HEK293 (cell line): ENCODE measurements around the gene HRC.

Experiments used
- CTCF ChIA-PET: fragments of 350-600 bp; formaldehyde crosslinking; extraction: SDS; loops from one replicate; lab custom pipeline; 2021; ENCODE audit warnings: antibody characterized with exemption; lab: Yijun Ruan, JAX
- POLR2A ChIA-PET: fragments of 300-600 bp; formaldehyde crosslinking; extraction: SDS; loops from one replicate; lab custom pipeline; 2020; ENCODE audit warnings: antibody characterized with exemption, inconsistent platforms; lab: Yijun Ruan, JAX
- H3K27ac ChIP-seq: fragments of 200-500 bp; sonication (Bioruptor generic); 2 replicates; pipeline ENCODE4 v1.5.1; 2014; ENCODE audit warnings: low read depth, low read length, control low read depth, inconsistent platforms; ENCODE audit errors: extremely low read depth
- H3K36me3 ChIP-seq, 2 experiments: fragments of 200-500 bp in 1 of 2; sonication (Bioruptor generic) in 1 of 2; 1 replicate in 1 of 2; 2 replicates in 1 of 2; pipeline ENCODE4 v1.5.1; 2014 to 2017; ENCODE audit warnings: inconsistent platforms in 2 of 2, low read length in 2 of 2; ENCODE audit not compliant: control insufficient read depth in 2 of 2, insufficient read depth in 1 of 2
- H3K4me1 ChIP-seq: fragments of 200-500 bp; sonication (Bioruptor generic); 2 replicates; pipeline ENCODE4 v1.5.1; 2014; ENCODE audit warnings: mild to moderate bottlenecking, low read length, inconsistent platforms; ENCODE audit not compliant: control insufficient read depth, insufficient read depth
- H3K4me3 ChIP-seq: 2 replicates; pipeline ENCODE4 v1.5.1; 2011; ENCODE audit warnings: low read depth, mild to moderate bottlenecking, control low read depth, low read length, moderate library complexity
- H3K9me3 ChIP-seq: fragments of 200-500 bp; sonication (Bioruptor generic); 2 replicates; pipeline ENCODE4 v1.5.1; 2014; ENCODE audit warnings: low read depth, low read length, inconsistent platforms; ENCODE audit not compliant: control insufficient read depth, insufficient read depth
- BCL11B ChIP-seq: fragments of 450-650 bp; formaldehyde crosslinking; IDR thresholded peaks from 2 replicates; pipeline ENCODE4 v1.5.1; 2016; ENCODE audit warnings: low read depth, missing biosample characterization, missing genetic modification characterization
- GFI1B ChIP-seq: fragments of 450-650 bp; formaldehyde crosslinking; IDR thresholded peaks from 2 replicates; pipeline ENCODE4 v1.5.1; 2016; ENCODE audit warnings: missing biosample characterization, missing genetic modification characterization
- MYNN ChIP-seq: fragments of 450-650 bp; formaldehyde crosslinking; IDR thresholded peaks from 2 replicates; pipeline ENCODE4 v1.5.1; 2016; ENCODE audit warnings: missing biosample characterization, missing genetic modification characterization, borderline replicate concordance
- SCRT2 ChIP-seq: fragments of 450-650 bp; formaldehyde crosslinking; IDR thresholded peaks from 2 replicates; pipeline ENCODE4 v1.5.1; 2016; ENCODE audit warnings: missing biosample characterization, missing genetic modification characterization
- ZIC2 ChIP-seq: fragments of 450-650 bp; formaldehyde crosslinking; IDR thresholded peaks from 2 replicates; pipeline ENCODE4 v1.5.1; 2016; ENCODE audit warnings: missing biosample characterization, missing genetic modification characterization
- ZNF132 ChIP-seq: fragments of 450-650 bp; formaldehyde crosslinking; IDR thresholded peaks from 2 replicates; pipeline ENCODE4 v1.5.1; 2017; ENCODE audit warnings: missing biosample characterization, missing genetic modification characterization, borderline replicate concordance
- ZNF544 ChIP-seq: fragments of 450-650 bp; formaldehyde crosslinking; IDR thresholded peaks from 2 replicates; pipeline ENCODE4 v1.5.0; 2017; ENCODE audit warnings: missing biosample characterization, missing genetic modification characterization
- ZNF624 ChIP-seq: fragments of 450-650 bp; formaldehyde crosslinking; IDR thresholded peaks from 2 replicates; pipeline ENCODE4 v1.5.1; 2017; ENCODE audit warnings: missing biosample characterization, missing genetic modification characterization
- ZNF654 ChIP-seq: fragments of 450-650 bp; formaldehyde crosslinking; IDR thresholded peaks from 2 replicates; pipeline ENCODE4 v1.5.1; 2016; ENCODE audit warnings: low read depth, missing biosample characterization, missing genetic modification characterization
- ZSCAN16 ChIP-seq: fragments of 450-650 bp; formaldehyde crosslinking; IDR thresholded peaks from 2 replicates; pipeline ENCODE4 v1.5.1; 2016; ENCODE audit warnings: missing biosample characterization, missing genetic modification characterization
- TF ChIP-seq, protein P1 (sequence below): fragments of 450-650 bp; formaldehyde crosslinking; IDR thresholded peaks from 2 replicates; pipeline ENCODE4 v1.5.1; 2016; ENCODE audit warnings: missing biosample characterization, missing genetic modification characterization
- TF ChIP-seq, protein P2 (sequence below): fragments of 450-650 bp; formaldehyde crosslinking; IDR thresholded peaks from 2 replicates; pipeline ENCODE4 v1.5.1; 2016; ENCODE audit warnings: missing biosample characterization, missing genetic modification characterization, borderline replicate concordance
- TF ChIP-seq, protein P3 (sequence below): sonication (generic); formaldehyde crosslinking; IDR thresholded peaks from 2 replicates; pipeline ENCODE4 v1.8.1; 2022; ENCODE audit warnings: mild to moderate bottlenecking, moderate library complexity, missing genetic modification reagents

The HRC gene

DNA sequence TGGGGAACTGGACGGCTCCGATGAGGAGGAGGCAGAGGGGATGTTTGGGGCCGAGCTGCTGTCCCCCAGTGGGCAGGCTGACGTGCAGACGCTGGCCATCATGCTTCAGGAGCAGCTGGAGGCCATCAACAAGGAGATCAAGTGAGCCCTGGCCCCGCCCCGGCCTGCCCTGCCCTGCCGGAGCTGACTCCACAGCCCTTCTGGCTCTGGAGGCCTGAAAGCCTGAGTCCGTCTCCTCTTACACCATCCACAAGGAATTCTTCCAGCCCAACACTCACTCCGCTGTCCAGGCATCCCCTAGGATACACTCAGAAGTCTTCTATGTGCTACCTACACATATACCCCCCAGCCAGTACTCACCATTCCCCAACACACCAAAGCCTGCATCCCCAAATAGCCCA is 18.4 kb downstream of the HRC start:
- no peak for TF ChIP-seq ZIC2 (tag by site-specific recombination)
- TF ChIP-seq ZNF624 = no peak
- no peak for TF ChIP-seq MYNN (tag by site-specific recombination)
- TF ChIP-seq, protein P1, sequence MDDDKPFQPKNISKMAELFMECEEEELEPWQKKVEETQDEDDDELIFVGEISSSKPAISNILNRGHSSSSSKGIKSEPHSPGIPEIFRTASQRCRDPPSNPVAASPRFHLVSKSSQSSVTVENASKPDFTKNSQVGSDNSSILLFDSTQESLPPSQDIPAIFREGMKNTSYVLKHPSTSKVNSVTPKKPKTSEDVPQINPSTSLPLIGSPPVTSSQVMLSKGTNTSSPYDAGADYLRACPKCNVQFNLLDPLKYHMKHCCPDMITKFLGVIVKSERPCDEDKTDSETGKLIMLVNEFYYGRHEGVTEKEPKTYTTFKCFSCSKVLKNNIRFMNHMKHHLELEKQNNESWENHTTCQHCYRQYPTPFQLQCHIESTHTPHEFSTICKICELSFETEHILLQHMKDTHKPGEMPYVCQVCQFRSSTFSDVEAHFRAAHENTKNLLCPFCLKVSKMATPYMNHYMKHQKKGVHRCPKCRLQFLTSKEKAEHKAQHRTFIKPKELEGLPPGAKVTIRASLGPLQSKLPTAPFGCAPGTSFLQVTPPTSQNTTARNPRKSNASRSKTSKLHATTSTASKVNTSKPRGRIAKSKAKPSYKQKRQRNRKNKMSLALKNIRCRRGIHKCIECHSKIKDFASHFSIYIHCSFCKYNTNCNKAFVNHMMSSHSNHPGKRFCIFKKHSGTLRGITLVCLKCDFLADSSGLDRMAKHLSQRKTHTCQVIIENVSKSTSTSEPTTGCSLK (tag by site-specific recombination) = no peak
- TF ChIP-seq BCL11B (tag by site-specific recombination) = no peak
- no peak for TF ChIP-seq ZNF132
- no peak for TF ChIP-seq ZNF544
- TF ChIP-seq, protein P2, sequence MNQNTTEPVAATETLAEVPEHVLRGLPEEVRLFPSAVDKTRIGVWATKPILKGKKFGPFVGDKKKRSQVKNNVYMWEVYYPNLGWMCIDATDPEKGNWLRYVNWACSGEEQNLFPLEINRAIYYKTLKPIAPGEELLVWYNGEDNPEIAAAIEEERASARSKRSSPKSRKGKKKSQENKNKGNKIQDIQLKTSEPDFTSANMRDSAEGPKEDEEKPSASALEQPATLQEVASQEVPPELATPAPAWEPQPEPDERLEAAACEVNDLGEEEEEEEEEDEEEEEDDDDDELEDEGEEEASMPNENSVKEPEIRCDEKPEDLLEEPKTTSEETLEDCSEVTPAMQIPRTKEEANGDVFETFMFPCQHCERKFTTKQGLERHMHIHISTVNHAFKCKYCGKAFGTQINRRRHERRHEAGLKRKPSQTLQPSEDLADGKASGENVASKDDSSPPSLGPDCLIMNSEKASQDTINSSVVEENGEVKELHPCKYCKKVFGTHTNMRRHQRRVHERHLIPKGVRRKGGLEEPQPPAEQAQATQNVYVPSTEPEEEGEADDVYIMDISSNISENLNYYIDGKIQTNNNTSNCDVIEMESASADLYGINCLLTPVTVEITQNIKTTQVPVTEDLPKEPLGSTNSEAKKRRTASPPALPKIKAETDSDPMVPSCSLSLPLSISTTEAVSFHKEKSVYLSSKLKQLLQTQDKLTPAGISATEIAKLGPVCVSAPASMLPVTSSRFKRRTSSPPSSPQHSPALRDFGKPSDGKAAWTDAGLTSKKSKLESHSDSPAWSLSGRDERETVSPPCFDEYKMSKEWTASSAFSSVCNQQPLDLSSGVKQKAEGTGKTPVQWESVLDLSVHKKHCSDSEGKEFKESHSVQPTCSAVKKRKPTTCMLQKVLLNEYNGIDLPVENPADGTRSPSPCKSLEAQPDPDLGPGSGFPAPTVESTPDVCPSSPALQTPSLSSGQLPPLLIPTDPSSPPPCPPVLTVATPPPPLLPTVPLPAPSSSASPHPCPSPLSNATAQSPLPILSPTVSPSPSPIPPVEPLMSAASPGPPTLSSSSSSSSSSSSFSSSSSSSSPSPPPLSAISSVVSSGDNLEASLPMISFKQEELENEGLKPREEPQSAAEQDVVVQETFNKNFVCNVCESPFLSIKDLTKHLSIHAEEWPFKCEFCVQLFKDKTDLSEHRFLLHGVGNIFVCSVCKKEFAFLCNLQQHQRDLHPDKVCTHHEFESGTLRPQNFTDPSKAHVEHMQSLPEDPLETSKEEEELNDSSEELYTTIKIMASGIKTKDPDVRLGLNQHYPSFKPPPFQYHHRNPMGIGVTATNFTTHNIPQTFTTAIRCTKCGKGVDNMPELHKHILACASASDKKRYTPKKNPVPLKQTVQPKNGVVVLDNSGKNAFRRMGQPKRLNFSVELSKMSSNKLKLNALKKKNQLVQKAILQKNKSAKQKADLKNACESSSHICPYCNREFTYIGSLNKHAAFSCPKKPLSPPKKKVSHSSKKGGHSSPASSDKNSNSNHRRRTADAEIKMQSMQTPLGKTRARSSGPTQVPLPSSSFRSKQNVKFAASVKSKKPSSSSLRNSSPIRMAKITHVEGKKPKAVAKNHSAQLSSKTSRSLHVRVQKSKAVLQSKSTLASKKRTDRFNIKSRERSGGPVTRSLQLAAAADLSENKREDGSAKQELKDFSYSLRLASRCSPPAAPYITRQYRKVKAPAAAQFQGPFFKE (tag by site-specific recombination) = no peak
- TF ChIP-seq, protein P3, sequence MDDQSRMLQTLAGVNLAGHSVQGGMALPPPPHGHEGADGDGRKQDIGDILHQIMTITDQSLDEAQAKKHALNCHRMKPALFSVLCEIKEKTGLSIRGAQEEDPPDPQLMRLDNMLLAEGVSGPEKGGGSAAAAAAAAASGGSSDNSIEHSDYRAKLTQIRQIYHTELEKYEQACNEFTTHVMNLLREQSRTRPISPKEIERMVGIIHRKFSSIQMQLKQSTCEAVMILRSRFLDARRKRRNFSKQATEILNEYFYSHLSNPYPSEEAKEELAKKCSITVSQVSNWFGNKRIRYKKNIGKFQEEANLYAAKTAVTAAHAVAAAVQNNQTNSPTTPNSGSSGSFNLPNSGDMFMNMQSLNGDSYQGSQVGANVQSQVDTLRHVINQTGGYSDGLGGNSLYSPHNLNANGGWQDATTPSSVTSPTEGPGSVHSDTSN = no peak
- TF ChIP-seq SCRT2 (tag by site-specific recombination) = no peak
- TF ChIP-seq GFI1B (tag by site-specific recombination) = no peak
- no peak for TF ChIP-seq ZSCAN16
- TF ChIP-seq, all 188 proteins: peak for 0
- ChIA-PET CTCF (interaction anchor here (2.3 kb wide), 1 partner anchor 12 kb away, joined by 10 read pairs; no protein-coding TSS in a partner anchor), POLR2A (interaction anchor here (1.0 to 1.3 kb wide), 2 partner anchors 9 to 12 kb away, joined by 3 to 4 read pairs; no protein-coding TSS in a partner anchor)
- Histone ChIP-seq H3K9me3 (no peaks in the 10 kb centered on the region), H3K4me1 (no peaks in the 10 kb centered on the region), H3K4me3 (no peak overlapping the region), H3K36me3 (peaks cover 7 to 31% of the 10 kb centered on the region in 2 experiments; a peak in 2 of 3 replicates), H3K27ac (no peak overlapping the region)

DNA sequence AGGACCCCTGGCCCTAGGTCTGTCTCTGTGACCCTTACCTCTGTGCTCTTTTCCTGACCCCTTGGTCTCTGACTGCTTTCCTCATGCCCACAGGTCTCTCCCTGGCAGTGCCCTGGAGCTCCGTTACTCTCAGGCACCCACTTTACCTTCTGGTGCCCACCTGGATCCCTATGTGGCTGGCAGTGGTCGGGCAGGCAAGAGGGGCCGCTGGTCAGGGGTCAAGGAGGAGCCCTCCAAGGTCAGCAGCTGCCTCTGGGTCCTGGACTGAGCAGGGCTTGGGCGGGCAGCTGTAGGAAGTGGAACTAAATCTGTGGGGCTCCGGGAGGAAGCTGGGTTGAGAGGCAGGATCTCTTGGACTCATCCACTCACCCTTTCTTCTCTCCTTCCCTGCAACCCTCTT is 19.5 kb downstream of the HRC start:
- H3K4me3 ChIP-seq = no peak overlapping the region
- peaks cover 7 to 32% of the 10 kb centered on the region in 2 experiments; a peak in 2 of 3 replicates for H3K36me3 ChIP-seq
- TF ChIP-seq ZNF654 (tag by site-specific recombination) = no peak
- 0 out of 2 replicates have a peak, but pooled peaks have one; percentile 24 for TF ChIP-seq BCL11B (tag by site-specific recombination)
- CTCF ChIA-PET = interaction anchor here (1.0 to 2.3 kb wide), 4 partner anchors 11 to 136 kb away, joined by 3 to 10 read pairs (median 4); no protein-coding TSS in a partner anchor
- POLR2A ChIA-PET = interaction anchor here (1.0 kb wide), 1 partner anchor 13 kb away, joined by 3 read pairs; no protein-coding TSS in a partner anchor
- H3K9me3 ChIP-seq = no peaks in the 10 kb centered on the region
- no peak overlapping the region for H3K27ac ChIP-seq
- H3K4me1 ChIP-seq = no peaks in the 10 kb centered on the region
